HG03342 (cell line): ENCODE results near the gene TRPC5OS.

Experiments
- ATAC-seq: cut with Tn5 transposase; IDR thresholded peaks from one replicate; pipeline ENCODE4 v1.9.1; 2021; ENCODE audit warnings: mild to moderate bottlenecking, moderate library complexity; ENCODE audit not compliant: unreplicated experiment

TRPC5OS gene

GRCh38 chrX:111875881-111876280 lies at the start of gene TRPC5OS:
TSS of gene TRPC5OS (plus strand) at chrX:111876181. CDS start at chrX:111901850, 25,669 bp downstream.
- no peak for ATAC-seq

- no peak for ATAC-seq
Observed at GRCh38 chrX:111829345-111829744, 46.6 kb upstream of the TRPC5OS start.

- ATAC-seq = no peak
Observed at GRCh38 chrX:111830571-111830970, 45.4 kb upstream of the TRPC5OS start.

- no peak for ATAC-seq
Observed at GRCh38 chrX:111831343-111831742, 44.6 kb upstream of the TRPC5OS start.

- ATAC-seq = no peak
Observed at GRCh38 chrX:111837197-111837596, 38.8 kb upstream of the TRPC5OS start.

- no peak for ATAC-seq
Observed at GRCh38 chrX:111847491-111848133, 28.4 kb upstream of the TRPC5OS start.

GRCh38 chrX:111848541-111848940 lies 27.4 kb upstream of the TRPC5OS start:
- no peak for ATAC-seq

GRCh38 chrX:111850975-111851374 lies 25.0 kb upstream of the TRPC5OS start:
- ATAC-seq = no peak

GRCh38 chrX:111854556-111855490 lies 21.2 kb upstream of the TRPC5OS start:
- ATAC-seq = peak; percentile 55

GRCh38 chrX:111857534-111858060 lies 18.4 kb upstream of the TRPC5OS start:
- ATAC-seq = no peak

GRCh38 chrX:111861605-111862004 lies 14.4 kb upstream of the TRPC5OS start:
- ATAC-seq = no peak

GRCh38 chrX:111867236-111867635 lies 8.7 kb upstream of the TRPC5OS start:
- no peak for ATAC-seq

- peak; percentile 45 for ATAC-seq
Observed at GRCh38 chrX:111868726-111869638, 7.0 kb upstream of the TRPC5OS start.

GRCh38 chrX:111869639-111870034 lies 6.3 kb upstream of the TRPC5OS start:
- ATAC-seq = peak; percentile 90

GRCh38 chrX:111874241-111874640 lies 1.7 kb upstream of the TRPC5OS start:
- no peak for ATAC-seq

GRCh38 chrX:111876646-111877045 lies 665 bp downstream of the TRPC5OS start:
- ATAC-seq = no peak

- ATAC-seq = no peak
Observed at GRCh38 chrX:111877681-111878080, 1.7 kb downstream of the TRPC5OS start.

GRCh38 chrX:111880735-111881134 lies 4.8 kb downstream of the TRPC5OS start:
- no peak for ATAC-seq

GRCh38 chrX:111881715-111882114 lies 5.7 kb downstream of the TRPC5OS start:
- ATAC-seq = no peak

GRCh38 chrX:111886678-111887077 lies 10.7 kb downstream of the TRPC5OS start:
- ATAC-seq = no peak

GRCh38 chrX:111888600-111888999 lies 12.6 kb downstream of the TRPC5OS start:
- no peak for ATAC-seq
